Measurements from ENCODE around the gene ARHGAP30. TPM values are rescaled to one million over a fixed set of nuclear protein-coding genes. Genes with fewer than 3 reads are reported as not detected.
A peak's percentile ranks its signal among the peaks of the same experiment; 100 is the strongest.

ARHGAP30 gene
- total RNA-seq, 1 experiment from 2014 or later: not detected

GRCh38 chr1:161013488-161014230 is 56.0 kb downstream of the ARHGAP30 start:
- Histone ChIP-seq H3K36me3 (no peaks in the 10 kb centered on the region), H3K4me3 (no peak overlapping the region), H3K27me3 (replicated peaks) (no peaks in the 10 kb centered on the region), H3K27ac (peak overlapping the region; percentile 75), H3K9me3 (replicated peaks) (no peaks in the 10 kb centered on the region), H3K4me1 (replicated peaks) (peaks cover 16% of the 10 kb centered on the region)
- DNase-seq (ENCODE audit: low read depth in 1 of 2, low spot score in 2 of 2): no peak

- no peaks in the 10 kb centered on the region for H3K27me3 ChIP-seq (replicated peaks)
- peaks cover 16% of the 10 kb centered on the region for H3K4me1 ChIP-seq (replicated peaks)
- peak; percentile 25 to 56 for DNase-seq (ENCODE audit: low read depth in 1 of 2, low spot score in 2 of 2)
- no peak overlapping the region for H3K4me3 ChIP-seq
- H3K36me3 ChIP-seq: no peaks in the 10 kb centered on the region
- peak overlapping the region; percentile 75 for H3K27ac ChIP-seq
- H3K9me3 ChIP-seq (replicated peaks): no peaks in the 10 kb centered on the region
Observed at GRCh38 chr1:161013131-161013487, 56.6 kb downstream of the ARHGAP30 start.

DNA sequence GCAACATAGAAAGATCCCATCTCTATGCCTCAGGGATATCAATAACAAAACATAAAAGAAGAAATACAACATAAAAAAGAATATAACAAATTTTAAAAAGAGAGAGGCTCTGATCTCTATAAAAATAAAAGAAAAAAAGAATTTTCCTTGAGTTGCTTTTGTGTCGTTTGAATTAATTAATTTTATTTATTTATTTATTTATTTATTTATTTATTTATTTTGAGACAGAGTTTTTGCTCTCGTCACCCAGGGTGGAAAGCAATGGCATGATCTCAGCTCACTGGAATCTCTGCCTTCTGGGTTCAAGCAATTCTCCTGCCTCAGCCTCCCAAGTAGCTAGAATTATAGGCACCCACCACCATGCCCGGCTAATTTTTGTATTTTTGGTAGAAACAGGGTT is 57.3 kb downstream of the ARHGAP30 start:
- peaks cover 16% of the 10 kb centered on the region for H3K4me1 ChIP-seq (replicated peaks)
- no peak overlapping the region for H3K4me3 ChIP-seq
- peak overlapping the region; percentile 75 for H3K27ac ChIP-seq
- no peak for DNase-seq (ENCODE audit: low read depth in 1 of 2, low spot score in 2 of 2)
- H3K9me3 ChIP-seq (replicated peaks): no peaks in the 10 kb centered on the region
- H3K36me3 ChIP-seq: no peaks in the 10 kb centered on the region
- no peaks in the 10 kb centered on the region for H3K27me3 ChIP-seq (replicated peaks)

GRCh38 chr1:161009602-161010211 is 60.0 kb downstream of the ARHGAP30 start:
- DNase-seq (ENCODE audit: low read depth in 1 of 2, low spot score in 2 of 2): no peak
- Histone ChIP-seq H3K4me1 (replicated peaks) (peaks cover 16% of the 10 kb centered on the region), H3K27me3 (replicated peaks) (no peaks in the 10 kb centered on the region), H3K9me3 (replicated peaks) (no peaks in the 10 kb centered on the region), H3K36me3 (no peaks in the 10 kb centered on the region), H3K4me3 (no peak overlapping the region), H3K27ac (no peak overlapping the region)

DNA sequence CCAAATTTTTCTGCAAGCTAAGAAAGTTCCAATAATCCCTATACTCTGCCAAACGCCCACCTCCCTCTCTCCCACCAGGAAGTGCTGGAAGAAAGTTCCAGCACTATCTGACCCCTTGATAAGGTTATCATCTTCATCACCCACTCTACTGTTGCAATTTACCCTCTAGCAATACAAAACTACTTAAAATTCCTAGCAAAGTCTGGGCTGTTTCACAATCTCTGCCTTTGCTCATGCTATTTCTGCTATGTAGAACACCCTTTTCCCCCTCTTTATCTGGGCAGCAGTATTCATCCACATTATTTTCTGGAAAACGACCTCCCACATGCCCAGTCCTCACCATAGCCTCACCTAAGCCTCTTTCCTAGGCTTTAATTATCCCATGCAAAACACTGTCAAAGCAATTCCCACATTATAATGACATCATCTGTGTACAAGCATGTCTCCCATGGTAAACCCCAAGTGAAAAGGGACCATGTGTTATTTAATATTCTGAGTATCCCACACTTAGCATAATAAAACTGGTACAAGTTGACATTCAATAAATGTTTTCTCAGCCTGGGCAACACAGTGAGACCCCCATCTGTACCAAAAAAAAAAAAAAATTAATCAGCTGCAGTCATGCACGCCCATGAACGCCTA is 60.7 kb downstream of the ARHGAP30 start:
- Histone ChIP-seq H3K4me3 (no peak overlapping the region), H3K36me3 (no peaks in the 10 kb centered on the region), H3K27ac (no peak overlapping the region), H3K4me1 (replicated peaks) (peaks cover 15% of the 10 kb centered on the region), H3K9me3 (replicated peaks) (no peaks in the 10 kb centered on the region), H3K27me3 (replicated peaks) (no peaks in the 10 kb centered on the region)
- DNase-seq (ENCODE audit: low read depth in 1 of 2, low spot score in 2 of 2): no peak

- H3K36me3 ChIP-seq: no peaks in the 10 kb centered on the region
- H3K9me3 ChIP-seq (replicated peaks): no peaks in the 10 kb centered on the region
- no peak overlapping the region for H3K4me3 ChIP-seq
- no peaks in the 10 kb centered on the region for H3K27me3 ChIP-seq (replicated peaks)
- DNase-seq (ENCODE audit: low read depth in 1 of 2, low spot score in 2 of 2): no peak
- H3K4me1 ChIP-seq (replicated peaks): no peaks in the 10 kb centered on the region
- no peak overlapping the region for H3K27ac ChIP-seq
Observed at GRCh38 chr1:161007369-161007768, 62.3 kb downstream of the ARHGAP30 start.

GRCh38 chr1:161006563-161006962 is 63.1 kb downstream of the ARHGAP30 start:
- no peaks in the 10 kb centered on the region for H3K36me3 ChIP-seq
- no peaks in the 10 kb centered on the region for H3K27me3 ChIP-seq (replicated peaks)
- H3K9me3 ChIP-seq (replicated peaks): no peaks in the 10 kb centered on the region
- H3K4me3 ChIP-seq: no peak overlapping the region
- no peaks in the 10 kb centered on the region for H3K4me1 ChIP-seq (replicated peaks)
- DNase-seq (ENCODE audit: low read depth in 1 of 2, low spot score in 2 of 2): no peak
- H3K27ac ChIP-seq: no peak overlapping the region

DNA sequence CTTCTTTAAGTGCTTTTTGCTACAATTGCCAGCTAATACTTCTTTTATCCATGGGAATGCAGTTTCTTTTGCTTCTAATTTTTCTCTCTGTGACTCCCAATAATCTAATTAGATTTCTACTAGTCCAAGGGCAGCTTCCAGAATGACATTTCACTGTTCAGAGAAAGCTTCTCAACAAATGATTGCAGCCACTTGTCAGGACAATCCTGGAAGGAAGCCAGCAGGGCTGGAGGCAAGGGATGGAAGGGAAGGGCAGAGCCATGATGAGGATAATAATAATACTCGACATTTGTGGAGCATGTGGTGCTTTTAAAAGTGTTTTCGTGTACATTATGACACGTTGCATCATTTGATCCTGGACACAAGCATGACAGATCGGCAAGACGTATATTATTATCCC is 68.2 kb downstream of the ARHGAP30 start:
- Histone ChIP-seq H3K9me3 (replicated peaks) (no peaks in the 10 kb centered on the region), H3K27ac (no peak overlapping the region), H3K4me3 (no peak overlapping the region), H3K36me3 (no peaks in the 10 kb centered on the region), H3K27me3 (replicated peaks) (no peaks in the 10 kb centered on the region), H3K4me1 (replicated peaks) (peaks cover 2% of the 10 kb centered on the region)
- no peak for DNase-seq (ENCODE audit: low read depth in 1 of 2, low spot score in 2 of 2)

- H3K4me3 ChIP-seq: no peak overlapping the region
- H3K9me3 ChIP-seq (replicated peaks): no peaks in the 10 kb centered on the region
- peaks cover 7% of the 10 kb centered on the region for H3K4me1 ChIP-seq (replicated peaks)
- DNase-seq (ENCODE audit: low read depth in 1 of 2, low spot score in 2 of 2): no peak
- no peaks in the 10 kb centered on the region for H3K27me3 ChIP-seq (replicated peaks)
- no peak overlapping the region for H3K27ac ChIP-seq
- H3K36me3 ChIP-seq: no peaks in the 10 kb centered on the region
Observed at GRCh38 chr1:161000736-161001480, 68.8 kb downstream of the ARHGAP30 start.

DNA sequence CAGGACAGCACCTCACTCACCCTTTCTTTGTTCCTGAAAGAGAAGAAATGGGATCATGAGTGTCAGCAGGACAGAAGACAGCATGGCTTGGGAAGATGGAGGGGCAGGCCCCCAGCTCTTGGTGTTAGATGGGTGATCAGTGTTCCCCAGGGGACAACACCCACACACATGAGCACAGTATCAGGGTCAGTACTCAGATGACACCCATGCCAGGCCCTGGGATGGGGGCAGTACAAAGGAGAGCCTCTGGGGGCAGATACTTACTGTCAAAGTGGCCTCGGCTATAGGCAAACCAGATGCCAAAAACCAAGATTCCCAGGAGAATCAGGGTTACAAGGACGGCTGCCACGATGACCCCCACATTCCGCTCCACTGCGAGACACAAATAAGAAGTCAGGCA is 70.3 kb downstream of the ARHGAP30 start:
- Histone ChIP-seq H3K36me3 (no peaks in the 10 kb centered on the region), H3K4me3 (no peak overlapping the region), H3K27me3 (replicated peaks) (no peaks in the 10 kb centered on the region), H3K9me3 (replicated peaks) (no peaks in the 10 kb centered on the region), H3K27ac (no peak overlapping the region), H3K4me1 (replicated peaks) (peaks cover 16% of the 10 kb centered on the region)
- no peak for DNase-seq (ENCODE audit: low read depth in 1 of 2, low spot score in 2 of 2)

DNA sequence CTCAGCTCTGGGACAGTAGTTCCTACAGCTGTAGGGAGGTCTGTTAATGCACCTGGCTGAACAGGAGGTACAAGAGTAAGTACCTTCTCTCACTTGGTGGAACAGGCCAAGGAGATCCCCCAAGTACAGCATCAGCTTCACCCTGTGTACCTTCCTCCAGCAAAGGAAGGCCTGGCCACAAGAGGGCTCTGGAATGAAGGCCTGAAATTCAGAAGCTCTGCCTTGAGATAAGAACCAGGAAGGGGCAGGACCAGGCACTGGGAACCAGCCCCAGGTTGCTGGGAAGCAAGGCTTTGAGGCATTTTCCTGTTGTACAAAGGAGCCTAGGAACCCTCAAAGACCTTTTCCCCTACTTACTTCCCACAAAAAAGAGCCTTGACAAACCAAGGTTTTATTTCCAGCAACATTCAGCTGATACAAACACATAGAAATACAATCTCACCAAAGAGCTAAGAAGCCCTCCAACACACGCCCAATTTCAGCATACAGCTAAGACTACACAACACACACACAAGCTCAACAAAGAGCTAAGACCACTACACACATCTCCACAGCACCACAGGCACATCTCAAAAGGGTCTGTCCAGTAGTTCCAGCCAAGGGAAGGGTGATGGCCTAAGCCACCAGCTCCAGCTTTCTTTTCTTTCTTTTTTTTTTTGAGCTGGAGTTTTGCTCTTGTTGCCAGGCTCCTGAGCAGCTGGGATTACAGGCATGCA is 72.2 kb downstream of the ARHGAP30 start:
- H3K27ac ChIP-seq: no peak overlapping the region
- peaks cover 16% of the 10 kb centered on the region for H3K4me1 ChIP-seq (replicated peaks)
- H3K27me3 ChIP-seq (replicated peaks): no peaks in the 10 kb centered on the region
- H3K36me3 ChIP-seq: no peaks in the 10 kb centered on the region
- H3K4me3 ChIP-seq: no peak overlapping the region
- H3K9me3 ChIP-seq (replicated peaks): no peaks in the 10 kb centered on the region
- peak in 1 of 2 experiments; percentile 24 for DNase-seq (ENCODE audit: low read depth in 1 of 2, low spot score in 2 of 2)

Measured in SJSA1 (cell line).